Osteoblast (primary cell): ENCODE measurements around the gene GTF3C2. TPM values are rescaled to one million over a fixed set of nuclear protein-coding genes. Genes with fewer than 3 reads are reported as not detected.

Source experiments
- DNase-seq: peaks from one replicate; pipeline ENCODE4 v3.0.0; 2011; ENCODE audit warnings: low spot score, mixed read lengths; ENCODE audit not compliant: insufficient read length; ENCODE audit errors: missing footprints
- H2AFZ ChIP-seq: 2 replicates; pipeline ENCODE4 v1.6.0; 2011; ENCODE audit warnings: mild to moderate bottlenecking, low read length
- H3K27ac ChIP-seq: 2 replicates; pipeline ENCODE4 v1.5.1; 2011; ENCODE audit warnings: mild to moderate bottlenecking, low read depth, low read length, moderate library complexity
- H3K27me3 ChIP-seq: 2 replicates; pipeline ENCODE4 v1.6.0; 2012; ENCODE audit warnings: mild to moderate bottlenecking, control low read depth, inconsistent platforms, low read length, moderate library complexity; ENCODE audit not compliant: insufficient read depth
- H3K36me3 ChIP-seq: 2 replicates; pipeline ENCODE4 v1.5.1; 2011; ENCODE audit warnings: mild to moderate bottlenecking, low read length, control low read depth, moderate library complexity; ENCODE audit not compliant: insufficient read depth
- H3K4me1 ChIP-seq: 2 replicates; pipeline ENCODE4 v1.5.1; 2011; ENCODE audit warnings: mild to moderate bottlenecking, low read length, control low read depth, moderate library complexity; ENCODE audit not compliant: insufficient read depth
- H3K4me2 ChIP-seq: 2 replicates; pipeline ENCODE4 v1.6.0; 2011; ENCODE audit warnings: mild to moderate bottlenecking, low read length; ENCODE audit not compliant: insufficient read depth
- H3K4me3 ChIP-seq: fragments of 200-600 bp; sonication (generic); 3 replicates; pipeline ENCODE4 v1.5.1; 2012; ENCODE audit warnings: mild to moderate bottlenecking, low read length, inconsistent platforms; ENCODE audit not compliant: insufficient read depth
- H3K79me2 ChIP-seq: 2 replicates; pipeline ENCODE4 v1.6.0; 2012; ENCODE audit warnings: mild to moderate bottlenecking, low read length, control low read depth, inconsistent platforms; ENCODE audit not compliant: insufficient read depth
- H3K9me3 ChIP-seq: 2 replicates; pipeline ENCODE4 v1.5.1; 2011; ENCODE audit warnings: low read depth, low read length, control low read depth
- H4K20me1 ChIP-seq: 2 replicates; pipeline ENCODE4 v1.6.0; 2012; ENCODE audit warnings: mild to moderate bottlenecking, low read length, control low read depth; ENCODE audit not compliant: insufficient read depth
- CTCF ChIP-seq: IDR thresholded peaks from 2 replicates; pipeline ENCODE4 v1.5.1; 2011; ENCODE audit warnings: mild to moderate bottlenecking, low read depth, low read length, moderate library complexity; ENCODE audit errors: extremely low read depth
- total RNA-seq: library from RNA; depleted of rRNA; stranded (reverse); fragments of >200 nt; gene quantifications from 2 replicates; pipeline ENCODE4 v1.2.3, GENCODE V29; 2012

Gene GTF3C2
- total RNA-seq, 1 donor: 34.4 TPM

GRCh38 chr2:27291865-27292264 lies 64.7 kb downstream of the GTF3C2 start:
- Histone ChIP-seq H3K36me3 (no peaks in the 10 kb centered on the region), H2AFZ (no peak overlapping the region), H3K4me2 (no peak overlapping the region), H3K27ac (no peak overlapping the region), H3K4me3 (no peak overlapping the region), H4K20me1 (no peaks in the 10 kb centered on the region), H3K79me2 (no peaks in the 10 kb centered on the region), H3K9me3 (no peaks in the 10 kb centered on the region), H3K4me1 (peaks cover 9% of the 10 kb centered on the region), H3K27me3 (peaks cover 45% of the 10 kb centered on the region)
- no peak for DNase-seq
- no peak for TF ChIP-seq CTCF

GRCh38 chr2:27290549-27290948 lies 66.0 kb downstream of the GTF3C2 start:
- H3K4me2 ChIP-seq: no peak overlapping the region
- H3K27ac ChIP-seq: no peak overlapping the region
- H2AFZ ChIP-seq: no peak overlapping the region
- no peaks in the 10 kb centered on the region for H3K79me2 ChIP-seq
- DNase-seq: no peak
- H3K9me3 ChIP-seq: no peaks in the 10 kb centered on the region
- H3K36me3 ChIP-seq: no peaks in the 10 kb centered on the region
- TF ChIP-seq CTCF: no peak
- peaks cover 46% of the 10 kb centered on the region for H3K27me3 ChIP-seq
- H3K4me3 ChIP-seq: no peak overlapping the region
- H3K4me1 ChIP-seq: peaks cover 9% of the 10 kb centered on the region
- no peaks in the 10 kb centered on the region for H4K20me1 ChIP-seq

- no peak for TF ChIP-seq CTCF
Observed at GRCh38 chr2:27288610-27289009, 68.0 kb downstream of the GTF3C2 start.

GRCh38 chr2:27285481-27285880 lies 71.1 kb downstream of the GTF3C2 start:
- no peak for DNase-seq
- no peak for TF ChIP-seq CTCF

More at GRCh38 chr2:27288610-27289009, 68.0 kb downstream of the GTF3C2 start:
- Histone ChIP-seq H3K4me2 (no peak overlapping the region), H3K36me3 (no peaks in the 10 kb centered on the region), H4K20me1 (no peaks in the 10 kb centered on the region), H3K9me3 (no peaks in the 10 kb centered on the region), H3K4me1 (peaks cover 9% of the 10 kb centered on the region), H3K27me3 (peaks cover 47% of the 10 kb centered on the region), H3K79me2 (no peaks in the 10 kb centered on the region), H2AFZ (no peak overlapping the region), H3K27ac (no peak overlapping the region), H3K4me3 (no peak overlapping the region)
- no peak for DNase-seq

More at GRCh38 chr2:27285481-27285880, 71.1 kb downstream of the GTF3C2 start:
- H3K27ac ChIP-seq: no peak overlapping the region
- H3K4me1 ChIP-seq: peaks cover 19% of the 10 kb centered on the region
- H3K36me3 ChIP-seq: no peaks in the 10 kb centered on the region
- no peak overlapping the region for H3K4me2 ChIP-seq
- no peaks in the 10 kb centered on the region for H3K9me3 ChIP-seq
- H3K27me3 ChIP-seq: peaks cover 32% of the 10 kb centered on the region
- no peaks in the 10 kb centered on the region for H3K79me2 ChIP-seq
- H4K20me1 ChIP-seq: no peaks in the 10 kb centered on the region
- H2AFZ ChIP-seq: no peak overlapping the region
- H3K4me3 ChIP-seq: no peak overlapping the region
